HepG2 (cell line): ENCODE results near the gene SLC16A1. TPM values are rescaled to one million over a fixed set of nuclear protein-coding genes. Genes with fewer than 3 reads are reported as not detected.
A peak's percentile ranks its signal among the peaks of the same experiment; 100 is the strongest.

Experiments used
- BRCA1 ChIP-seq: sonication (generic); formaldehyde crosslinking; IDR thresholded peaks from 2 replicates; pipeline ENCODE4 v1.4.0; 2020; ENCODE audit warnings: missing genetic modification reagents
- CTCF ChIP-seq: sonication (generic); formaldehyde crosslinking; IDR thresholded peaks from 2 replicates; pipeline ENCODE4 v1.5.0; 2020; ENCODE audit warnings: mild to moderate bottlenecking, missing genetic modification reagents, moderate library complexity
- ETV6 ChIP-seq: sonication (generic); formaldehyde crosslinking; conservative IDR thresholded peaks from 2 replicates; pipeline ENCODE4 v1.4.0; 2020; ENCODE audit warnings: missing genetic modification reagents
- GABPB1 ChIP-seq: IDR thresholded peaks from 2 replicates; pipeline ENCODE4 v1.6.1; 2016; ENCODE audit warnings: mild to moderate bottlenecking, missing genetic modification reagents, moderate library complexity, missing compliant biosample characterization
- HHEX ChIP-seq: IDR thresholded peaks from 2 replicates; pipeline ENCODE4 v1.6.1; 2016; ENCODE audit warnings: control low read depth
- HOMEZ ChIP-seq: IDR thresholded peaks from 2 replicates; pipeline ENCODE4 v1.6.1; 2016; ENCODE audit warnings: low read depth
- IKZF5 ChIP-seq: IDR thresholded peaks from 2 replicates; pipeline ENCODE4 v1.6.1; 2018; ENCODE audit warnings: missing genetic modification reagents, mild to moderate bottlenecking, missing compliant biosample characterization
- MBNL3 ChIP-seq: fragments of 250-450 bp; sonication (Bioruptor Pico); conservative IDR thresholded peaks from 2 replicates; pipeline ENCODE4 v1.8.0; 2022; ENCODE audit warnings: mild to moderate bottlenecking, inconsistent platforms
- RBM39 ChIP-seq: fragments of 200-400 bp; formaldehyde crosslinking; IDR thresholded peaks from one replicate; pipeline ENCODE4 v1.6.1; 2018; ENCODE audit warnings: antibody characterized with exemption, mild to moderate bottlenecking, low read depth, low read length; ENCODE audit not compliant: poor library complexity, severe bottlenecking
- REXO4 ChIP-seq: sonication (generic); formaldehyde crosslinking; IDR thresholded peaks from 2 replicates; pipeline ENCODE4 v1.8.0; 2022; ENCODE audit warnings: missing genetic modification reagents, mild to moderate bottlenecking, borderline replicate concordance
- SALL2 ChIP-seq: sonication (generic); formaldehyde crosslinking; IDR thresholded peaks from 2 replicates; pipeline ENCODE4 v1.8.1; 2023; ENCODE audit warnings: mild to moderate bottlenecking, missing genetic modification reagents, inconsistent platforms
- SRSF9 ChIP-seq: fragments of 200-400 bp; formaldehyde crosslinking; IDR thresholded peaks from 2 replicates; pipeline ENCODE4 v1.6.1; 2018; ENCODE audit warnings: borderline replicate concordance, mild to moderate bottlenecking, low read depth, low read length; ENCODE audit not compliant: insufficient read depth, poor library complexity, severe bottlenecking
- THAP11 ChIP-seq: IDR thresholded peaks from 2 replicates; pipeline ENCODE4 v1.6.1; 2016; ENCODE audit warnings: missing biosample characterization, missing genetic modification reagents
- ZNF17 ChIP-seq: sonication (generic); formaldehyde crosslinking; IDR thresholded peaks from 2 replicates; pipeline ENCODE4 v1.5.0; 2020; ENCODE audit warnings: mild to moderate bottlenecking, missing genetic modification reagents
- ZNF484 ChIP-seq: sonication (generic); formaldehyde crosslinking; IDR thresholded peaks from 2 replicates; pipeline ENCODE4 v1.5.1; 2020; ENCODE audit warnings: mild to moderate bottlenecking, low read depth, missing genetic modification reagents, borderline replicate concordance
- ZNF609 ChIP-seq: sonication (generic); formaldehyde crosslinking; IDR thresholded peaks from 2 replicates; pipeline ENCODE4 v1.4.0; 2020; ENCODE audit warnings: mild to moderate bottlenecking, missing genetic modification reagents, borderline replicate concordance
- ZNF737 ChIP-seq: sonication (generic); formaldehyde crosslinking; IDR thresholded peaks from 2 replicates; pipeline ENCODE4 v1.5.0; 2020; ENCODE audit warnings: missing genetic modification reagents, mild to moderate bottlenecking, borderline replicate concordance
- ZNF761 ChIP-seq: sonication (generic); formaldehyde crosslinking; conservative IDR thresholded peaks from 2 replicates; pipeline ENCODE4 v1.4.0; 2020; ENCODE audit warnings: mild to moderate bottlenecking, missing genetic modification reagents
- ZNF891 ChIP-seq: sonication (generic); formaldehyde crosslinking; IDR thresholded peaks from 2 replicates; pipeline ENCODE4 v1.5.0; 2020; ENCODE audit warnings: mild to moderate bottlenecking, missing genetic modification reagents
- ZSCAN21 ChIP-seq: sonication (generic); formaldehyde crosslinking; IDR thresholded peaks from 2 replicates; pipeline ENCODE4 v1.8.0; 2022; ENCODE audit warnings: mild to moderate bottlenecking, missing genetic modification reagents, moderate library complexity, borderline replicate concordance
- ZSCAN29 ChIP-seq: sonication (generic); formaldehyde crosslinking; conservative IDR thresholded peaks from 2 replicates; pipeline ENCODE4 v1.4.0; 2020; ENCODE audit warnings: mild to moderate bottlenecking, missing genetic modification reagents
- polyA plus RNA-seq, 8 experiments: library from polyadenylated mRNA; depleted of rRNA in 3 of 8; stranded (reverse) in 7 of 8; unstranded in 1 of 8; fragments of >200 nt; fragmentation: Illumina TruSeq in 4 of 8; extraction: Trizol in 4 of 8; gene quantifications; 2 replicates each; pipeline versions ENCODE4 v1.2.1 to v1.2.3, GENCODE V29; 2011 to 2016; ENCODE audit warnings: low read depth in 4 of 8, missing spikeins in 1 of 8, mixed read lengths in 1 of 8; ENCODE audit not compliant: insufficient read depth in 1 of 8
- total RNA-seq, 5 experiments: library from RNA; depleted of rRNA; stranded (reverse); fragments of >200 nt; fragmentation: Illumina TruSeq; extraction: Trizol; gene quantifications; 2 replicates each; pipeline ENCODE4 v1.2.3, GENCODE V29; 2016; ENCODE audit warnings: low read depth in 1 of 5

SLC16A1 gene
- total and polyA plus RNA-seq, 2 of the 13 experiments (the other 11 are each of a cell fraction or from before 2014, with no cell fraction given) = 106 to 142 TPM

GRCh38 chr1:112956544-112957132, 642 bp upstream of the SLC16A1 start (continued):
- TF ChIP-seq ZSCAN21 (CRISPR knock-in tag) (no peak; the same call in 1 of the 2 replicates), REXO4 (CRISPR knock-in tag) (no peak), SRSF9 (no peak), ZNF609 (CRISPR knock-in tag) (no peak), SALL2 (CRISPR knock-in tag) (no peak), BRCA1 (CRISPR knock-in tag) (0 out of 2 replicates have a peak, but pooled peaks have one; percentile 18), HOMEZ (CRISPR knock-in tag) (no peak), RBM39 (no peak), ZSCAN29 (CRISPR knock-in tag) (no peak), GABPB1 (CRISPR knock-in tag) (no peak), HHEX (CRISPR knock-in tag) (no peak), ZNF761 (CRISPR knock-in tag) (no peak), MBNL3 (no peak), ZNF17 (CRISPR knock-in tag) (no peak), THAP11 (CRISPR knock-in tag) (no peak), ZNF737 (CRISPR knock-in tag) (no peak), ZNF484 (CRISPR knock-in tag) (no peak), IKZF5 (CRISPR knock-in tag) (no peak; the same call in 1 of the 2 replicates), ETV6 (no peak), ZNF891 (CRISPR knock-in tag) (no peak), CTCF (CRISPR knock-in tag) (no peak)
